Keratinocyte (primary cell): Measurements from ENCODE around the gene CNTLN. TPM values are rescaled to one million over a fixed set of nuclear protein-coding genes. Genes with fewer than 3 reads are reported as not detected.

ENCODE experiments used
- DNase-seq: peaks from one replicate; pipeline ENCODE4 v3.0.0-alpha.2; 2011; ENCODE audit warnings: low read depth, missing footprints, low spot score
- FAIRE-seq: peaks from 2 replicates; lab custom pipeline; 2011; peaks lifted over from hg19 to GRCh38; lab: Jason Lieb, UNC
- H2AFZ ChIP-seq: 2 replicates; pipeline ENCODE4 v1.6.0; 2012; ENCODE audit warnings: low read length, control low read depth, inconsistent platforms; ENCODE audit not compliant: control insufficient read depth
- H3K27ac ChIP-seq: 2 replicates; pipeline ENCODE4 v1.5.1; 2011; ENCODE audit warnings: low read length; ENCODE audit not compliant: control insufficient read depth, insufficient read depth
- H3K27me3 ChIP-seq: 3 replicates; pipeline ENCODE4 v1.6.0; 2011; ENCODE audit warnings: low read length; ENCODE audit not compliant: control insufficient read depth, insufficient read depth; ENCODE audit errors: extremely low read depth
- H3K36me3 ChIP-seq, 2 experiments: 2 replicates in 1 of 2; 3 replicates in 1 of 2; pipeline ENCODE4 v1.5.1; 2011; ENCODE audit warnings: low read length in 2 of 2, mild to moderate bottlenecking in 1 of 2; ENCODE audit not compliant: control insufficient read depth in 2 of 2, insufficient read depth in 2 of 2; ENCODE audit errors: extremely low read depth in 1 of 2
- H3K4me1 ChIP-seq: 3 replicates; pipeline ENCODE4 v1.5.1; 2011; ENCODE audit warnings: low read length; ENCODE audit not compliant: control insufficient read depth, insufficient read depth; ENCODE audit errors: extremely low read depth
- H3K4me2 ChIP-seq: 3 replicates; pipeline ENCODE4 v1.6.0; 2011; ENCODE audit warnings: low read depth, low read length; ENCODE audit not compliant: control insufficient read depth, insufficient read depth; ENCODE audit errors: extremely low read depth
- H3K4me3 ChIP-seq, 3 experiments: fragments of 200-600 bp in 1 of 3; sonication (generic) in 1 of 3; 2 replicates in 2 of 3; 3 replicates in 1 of 3; pipeline ENCODE4 v1.5.1; 2011 to 2016; ENCODE audit warnings: low read length in 3 of 3, mild to moderate bottlenecking in 3 of 3, control low read depth in 2 of 3, inconsistent platforms in 1 of 3, low read depth in 1 of 3, mixed read lengths in 1 of 3, mixed run types in 1 of 3, moderate library complexity in 1 of 3; ENCODE audit not compliant: control insufficient read depth in 2 of 3, insufficient read depth in 2 of 3; ENCODE audit errors: extremely low read depth in 1 of 3
- H3K79me2 ChIP-seq: 2 replicates; pipeline ENCODE4 v1.6.0; 2012; ENCODE audit warnings: low read length; ENCODE audit not compliant: control insufficient read depth, insufficient read depth
- H3K9ac ChIP-seq: 3 replicates; pipeline ENCODE4 v1.6.0; 2011; ENCODE audit warnings: low read length; ENCODE audit not compliant: control insufficient read depth, insufficient read depth; ENCODE audit errors: extremely low read depth
- H3K9me1 ChIP-seq: 3 replicates; pipeline ENCODE4 v1.6.0; 2011; ENCODE audit warnings: low read length; ENCODE audit not compliant: control insufficient read depth, insufficient read depth; ENCODE audit errors: extremely low read depth
- H3K9me3 ChIP-seq: 2 replicates; pipeline ENCODE4 v1.5.1; 2012; ENCODE audit warnings: low read depth, low read length; ENCODE audit not compliant: control insufficient read depth
- H4K20me1 ChIP-seq: 3 replicates; pipeline ENCODE4 v1.6.0; 2011; ENCODE audit warnings: low read length; ENCODE audit not compliant: control insufficient read depth, insufficient read depth; ENCODE audit errors: extremely low read depth
- EZH2 ChIP-seq: IDR thresholded peaks from one replicate; pipeline ENCODE4 v1.6.1; 2012; ENCODE audit warnings: inconsistent platforms, mild to moderate bottlenecking, low read length, moderate library complexity
- dilution Hi-C: fragments of 300-500 bp; cut with MboI; formaldehyde crosslinking; loops from one replicate; pipeline ENCODE4 v1.7.0; 2020; ENCODE audit warnings: low sequenced_read_pairs; ENCODE audit not compliant: extremely low pct_ligation_motif_present
- polyA plus RNA-seq, 5 experiments: library from polyadenylated mRNA; depleted of rRNA in 3 of 5; stranded (reverse) in 3 of 5; stranded (forward) in 1 of 5; unstranded in 1 of 5; fragments of >200 nt; gene quantifications; 1 replicate in 1 of 5; 2 replicates in 3 of 5; 3 replicates in 1 of 5; pipeline versions ENCODE4 v1.2.1 to v1.2.3, GENCODE V29; 2011 to 2012; ENCODE audit warnings: missing spikeins in 2 of 5, low read depth in 1 of 5, low replicate concordance in 1 of 5
- TF ChIP-seq, protein P1 (sequence below), 3 experiments: IDR thresholded peaks in 1 of 3; conservative IDR thresholded peaks in 1 of 3; optimal IDR thresholded peaks in 1 of 3; 2 replicates in 2 of 3; 3 replicates in 1 of 3; pipeline versions ENCODE3 to v1.5.1; 2011; ENCODE audit warnings: low read length in 3 of 3, mild to moderate bottlenecking in 3 of 3, moderate library complexity in 2 of 3, control low read depth in 1 of 3, inconsistent platforms in 1 of 3; ENCODE audit not compliant: insufficient read depth in 2 of 3; ENCODE audit errors: extremely low read depth in 1 of 3

Gene CNTLN
- polyA plus RNA-seq, 1 donor (not counting 4 experiments of a cell fraction or from before 2014, with no cell fraction given), result 2.4 TPM

DNA sequence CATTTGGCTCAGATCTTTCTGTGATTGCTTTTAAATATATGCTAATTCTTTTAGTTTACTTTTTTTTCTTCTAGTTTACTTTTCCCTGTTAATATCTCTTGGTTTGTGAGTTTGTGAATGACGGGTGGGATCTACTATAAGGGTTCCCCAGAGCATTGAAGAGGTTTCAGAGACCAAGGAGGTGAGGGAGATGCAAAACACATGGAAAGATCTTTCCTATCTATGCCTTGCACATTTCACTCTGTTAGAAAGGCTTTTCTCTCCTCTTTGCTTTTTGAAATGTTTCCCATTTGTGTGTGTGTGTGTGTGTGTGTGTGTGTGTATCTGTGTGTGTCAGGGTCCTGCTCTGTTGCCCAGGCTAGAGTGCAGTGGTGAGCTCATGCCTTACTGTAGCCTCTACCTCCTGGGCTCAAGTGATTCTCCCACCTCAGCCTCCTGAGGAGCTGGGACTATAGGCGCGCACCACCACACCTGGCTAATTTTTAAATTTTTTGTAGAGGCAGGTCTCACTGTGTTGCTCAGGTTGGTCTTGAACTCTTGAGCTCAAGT lies 50.7 kb downstream of the CNTLN start:
- no peak overlapping the region for H3K4me2 ChIP-seq
- no peak overlapping the region for H3K4me3 ChIP-seq
- H2AFZ ChIP-seq, result no peak overlapping the region
- H3K27me3 ChIP-seq, result no peaks in the 10 kb centered on the region
- H3K4me1 ChIP-seq, result no peaks in the 10 kb centered on the region
- dilution Hi-C loops, result no loop called here
- H3K9ac ChIP-seq, result no peak overlapping the region
- DNase-seq, result no peak
- no peaks in the 10 kb centered on the region for H4K20me1 ChIP-seq
- TF ChIP-seq, protein P1, sequence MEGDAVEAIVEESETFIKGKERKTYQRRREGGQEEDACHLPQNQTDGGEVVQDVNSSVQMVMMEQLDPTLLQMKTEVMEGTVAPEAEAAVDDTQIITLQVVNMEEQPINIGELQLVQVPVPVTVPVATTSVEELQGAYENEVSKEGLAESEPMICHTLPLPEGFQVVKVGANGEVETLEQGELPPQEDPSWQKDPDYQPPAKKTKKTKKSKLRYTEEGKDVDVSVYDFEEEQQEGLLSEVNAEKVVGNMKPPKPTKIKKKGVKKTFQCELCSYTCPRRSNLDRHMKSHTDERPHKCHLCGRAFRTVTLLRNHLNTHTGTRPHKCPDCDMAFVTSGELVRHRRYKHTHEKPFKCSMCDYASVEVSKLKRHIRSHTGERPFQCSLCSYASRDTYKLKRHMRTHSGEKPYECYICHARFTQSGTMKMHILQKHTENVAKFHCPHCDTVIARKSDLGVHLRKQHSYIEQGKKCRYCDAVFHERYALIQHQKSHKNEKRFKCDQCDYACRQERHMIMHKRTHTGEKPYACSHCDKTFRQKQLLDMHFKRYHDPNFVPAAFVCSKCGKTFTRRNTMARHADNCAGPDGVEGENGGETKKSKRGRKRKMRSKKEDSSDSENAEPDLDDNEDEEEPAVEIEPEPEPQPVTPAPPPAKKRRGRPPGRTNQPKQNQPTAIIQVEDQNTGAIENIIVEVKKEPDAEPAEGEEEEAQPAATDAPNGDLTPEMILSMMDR (optimal IDR thresholded peaks at IDR 0.05 in 1 of 3, IDR thresholded peaks at IDR 0.05 in 1 of 3, conservative IDR thresholded peaks at IDR 0.05 in 1 of 3; ENCODE audit: extremely low read depth in 1 of 3, insufficient read depth in 2 of 3, low read length in 3 of 3), result no peak
- H3K9me1 ChIP-seq, result no peaks in the 10 kb centered on the region
- no peaks in the 10 kb centered on the region for H3K79me2 ChIP-seq
- H3K9me3 ChIP-seq, result no peaks in the 10 kb centered on the region
- no peaks in the 10 kb centered on the region for H3K36me3 ChIP-seq
- H3K27ac ChIP-seq, result no peak overlapping the region
- no peak for FAIRE-seq

DNA sequence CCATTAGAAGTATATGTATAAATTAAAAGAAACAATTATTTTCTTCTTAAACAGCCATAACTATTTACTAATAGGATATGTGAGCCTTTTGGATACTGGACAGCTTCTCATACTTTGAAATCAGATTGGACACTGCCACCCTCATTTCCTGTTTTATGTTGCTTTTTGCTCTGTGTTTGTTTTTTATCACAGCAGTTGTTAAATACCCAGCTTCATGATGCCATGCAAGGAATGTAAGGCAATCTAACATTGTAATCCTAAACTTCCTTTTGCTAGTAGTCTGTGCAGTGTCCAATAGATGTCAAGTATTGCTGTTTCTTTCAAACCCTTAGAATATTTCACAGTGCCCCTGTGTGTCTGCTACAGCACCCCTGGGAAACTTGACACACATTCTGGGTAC lies 56.2 kb downstream of the CNTLN start:
- Histone ChIP-seq H3K27me3 (no peaks in the 10 kb centered on the region), H3K9me1 (no peaks in the 10 kb centered on the region), H3K9ac (no peak overlapping the region), H3K4me1 (no peaks in the 10 kb centered on the region), H3K4me2 (no peak overlapping the region), H3K79me2 (no peaks in the 10 kb centered on the region), H3K9me3 (no peaks in the 10 kb centered on the region), H3K27ac (no peak overlapping the region), H4K20me1 (no peaks in the 10 kb centered on the region), H3K36me3 (no peaks in the 10 kb centered on the region), H3K4me3 (no peak overlapping the region), H2AFZ (no peak overlapping the region)
- TF ChIP-seq, protein P1 (optimal IDR thresholded peaks at IDR 0.05 in 1 of 3, IDR thresholded peaks at IDR 0.05 in 1 of 3, conservative IDR thresholded peaks at IDR 0.05 in 1 of 3; ENCODE audit: extremely low read depth in 1 of 3, insufficient read depth in 2 of 3, low read length in 3 of 3), result no peak
- no peak for TF ChIP-seq EZH2
- DNase-seq, result no peak
- no peak for FAIRE-seq
- dilution Hi-C loops, result no loop called here
